IPS-18a (cell line): ENCODE results near the gene TMEM94.

Experiments used
- H3K27ac ChIP-seq: one replicate; pipeline ENCODE4 v1.5.1; 2013; ENCODE audit warnings: low read length
- H3K27me3 ChIP-seq: one replicate; pipeline ENCODE4 v1.6.1; 2013; ENCODE audit warnings: mild to moderate bottlenecking, low read length; ENCODE audit not compliant: control insufficient read depth, insufficient read depth
- H3K36me3 ChIP-seq: one replicate; pipeline ENCODE4 v1.6.1; 2013; ENCODE audit warnings: low read depth, low read length; ENCODE audit not compliant: control insufficient read depth
- H3K4me1 ChIP-seq: one replicate; pipeline ENCODE4 v1.6.1; 2013; ENCODE audit warnings: low read depth, low read length; ENCODE audit not compliant: control insufficient read depth
- H3K4me3 ChIP-seq: one replicate; pipeline ENCODE4 v1.5.1; 2013; ENCODE audit warnings: low read length
- H3K9ac ChIP-seq: one replicate; pipeline ENCODE4 v1.6.1; 2013; ENCODE audit warnings: mild to moderate bottlenecking, low read length, moderate library complexity
- H3K9me3 ChIP-seq: one replicate; pipeline ENCODE4 v1.6.1; 2013; ENCODE audit warnings: low read depth, low read length; ENCODE audit not compliant: control insufficient read depth

The TMEM94 gene

GRCh38 chr17:75491680-75492079, 35.2 kb downstream of the TMEM94 start:
- H3K27ac ChIP-seq, result no peak overlapping the region
- no peaks in the 10 kb centered on the region for H3K4me1 ChIP-seq
- no peaks in the 10 kb centered on the region for H3K9me3 ChIP-seq
- no peak overlapping the region for H3K4me3 ChIP-seq
- H3K27me3 ChIP-seq, result no peaks in the 10 kb centered on the region
- H3K36me3 ChIP-seq, result peaks cover 10% of the 10 kb centered on the region
- H3K9ac ChIP-seq, result no peak overlapping the region

GRCh38 chr17:75492555-75493168, 36.2 kb downstream of the TMEM94 start:
- no peak overlapping the region for H3K4me3 ChIP-seq
- H3K9ac ChIP-seq, result no peak overlapping the region
- H3K9me3 ChIP-seq, result no peaks in the 10 kb centered on the region
- H3K4me1 ChIP-seq, result no peaks in the 10 kb centered on the region
- no peak overlapping the region for H3K27ac ChIP-seq
- H3K36me3 ChIP-seq, result peaks cover 10% of the 10 kb centered on the region
- no peaks in the 10 kb centered on the region for H3K27me3 ChIP-seq

- H3K36me3 ChIP-seq, result peaks cover 10% of the 10 kb centered on the region
- no peaks in the 10 kb centered on the region for H3K4me1 ChIP-seq
- H3K4me3 ChIP-seq, result no peak overlapping the region
- no peak overlapping the region for H3K9ac ChIP-seq
- no peak overlapping the region for H3K27ac ChIP-seq
- H3K9me3 ChIP-seq, result no peaks in the 10 kb centered on the region
- H3K27me3 ChIP-seq, result no peaks in the 10 kb centered on the region
These were observed 37.2 kb downstream of the TMEM94 start for GRCh38 chr17:75493476-75494129.

- Histone ChIP-seq H3K27me3 (no peaks in the 10 kb centered on the region), H3K4me3 (no peak overlapping the region), H3K9ac (no peak overlapping the region), H3K27ac (no peak overlapping the region), H3K9me3 (no peaks in the 10 kb centered on the region), H3K4me1 (no peaks in the 10 kb centered on the region), H3K36me3 (peaks cover 10% of the 10 kb centered on the region)
These were observed 38.0 kb downstream of the TMEM94 start for GRCh38 chr17:75494326-75494877.

GRCh38 chr17:75496005-75496404, 39.6 kb downstream of the TMEM94 start:
- Histone ChIP-seq H3K9me3 (no peaks in the 10 kb centered on the region), H3K9ac (no peak overlapping the region), H3K4me3 (no peak overlapping the region), H3K27me3 (no peaks in the 10 kb centered on the region), H3K36me3 (peaks cover 16% of the 10 kb centered on the region), H3K27ac (no peak overlapping the region), H3K4me1 (no peaks in the 10 kb centered on the region)

- H3K9ac ChIP-seq, result no peak overlapping the region
- no peak overlapping the region for H3K27ac ChIP-seq
- no peaks in the 10 kb centered on the region for H3K4me1 ChIP-seq
- no peaks in the 10 kb centered on the region for H3K27me3 ChIP-seq
- no peaks in the 10 kb centered on the region for H3K9me3 ChIP-seq
- H3K4me3 ChIP-seq, result no peak overlapping the region
- H3K36me3 ChIP-seq, result peaks cover 11% of the 10 kb centered on the region
These were observed 41.7 kb downstream of the TMEM94 start for GRCh38 chr17:75498039-75498725.

GRCh38 chr17:75498726-75499213, 42.3 kb downstream of the TMEM94 start:
- Histone ChIP-seq H3K27me3 (no peaks in the 10 kb centered on the region), H3K27ac (no peak overlapping the region), H3K4me1 (no peaks in the 10 kb centered on the region), H3K4me3 (no peak overlapping the region), H3K9ac (no peak overlapping the region), H3K9me3 (no peaks in the 10 kb centered on the region), H3K36me3 (peaks cover 8% of the 10 kb centered on the region)

- Histone ChIP-seq H3K36me3 (peaks cover 8% of the 10 kb centered on the region), H3K27ac (no peak overlapping the region), H3K27me3 (no peaks in the 10 kb centered on the region), H3K9me3 (no peaks in the 10 kb centered on the region), H3K4me3 (no peak overlapping the region), H3K4me1 (no peaks in the 10 kb centered on the region), H3K9ac (no peak overlapping the region)
These were observed 43.0 kb downstream of the TMEM94 start for GRCh38 chr17:75499313-75500022.

GRCh38 chr17:75500419-75501216, 44.2 kb downstream of the TMEM94 start:
- H3K27ac ChIP-seq, result no peak overlapping the region
- no peaks in the 10 kb centered on the region for H3K9me3 ChIP-seq
- H3K4me3 ChIP-seq, result no peak overlapping the region
- H3K27me3 ChIP-seq, result no peaks in the 10 kb centered on the region
- H3K36me3 ChIP-seq, result peaks cover 9% of the 10 kb centered on the region
- H3K4me1 ChIP-seq, result no peaks in the 10 kb centered on the region
- H3K9ac ChIP-seq, result no peak overlapping the region

- Histone ChIP-seq H3K4me3 (no peak overlapping the region), H3K4me1 (no peaks in the 10 kb centered on the region), H3K36me3 (peaks cover 13% of the 10 kb centered on the region), H3K27ac (no peak overlapping the region), H3K9me3 (no peaks in the 10 kb centered on the region), H3K27me3 (no peaks in the 10 kb centered on the region), H3K9ac (no peak overlapping the region)
These were observed 45.1 kb downstream of the TMEM94 start for GRCh38 chr17:75501378-75502071.
